SK-N-SH (cell line): ENCODE results near the gene CHEK2. TPM values are rescaled to one million over a fixed set of nuclear protein-coding genes. Genes with fewer than 3 reads are reported as not detected.
A peak's percentile ranks its signal among the peaks of the same experiment; 100 is the strongest.

Experiments used
- CTCF ChIA-PET: fragments of 300-600, 350-600 bp; formaldehyde crosslinking; extraction: SDS; loops from one replicate; lab custom pipeline; 2021; lab: Yijun Ruan, JAX
- POLR2A ChIA-PET: fragments of 350-600 bp; sonication (Branson Sonifier 250); formaldehyde crosslinking; extraction: SDS; loops from one replicate; lab custom pipeline; 2020; ENCODE audit warnings: antibody characterized with exemption, inconsistent platforms; lab: Yijun Ruan, JAX
- DNase-seq: peaks from one replicate; pipeline ENCODE4 v3.0.0; 2012
- H2AFZ ChIP-seq: fragments of 200-600 bp; sonication (generic); 2 replicates; pipeline ENCODE4 v1.8.1; 2016; ENCODE audit warnings: antibody characterized with exemption, mild to moderate bottlenecking, low read depth
- H3F3A ChIP-seq: fragments of 200-600 bp; sonication (generic); replicated peaks from 2 replicates; pipeline ENCODE3; 2016; ENCODE audit warnings: antibody characterized with exemption, mild to moderate bottlenecking; ENCODE audit not compliant: insufficient read depth
- H3K27ac ChIP-seq, 2 experiments: fragments of 200-500 bp in 1 of 2; fragments of 200-600 bp in 1 of 2; sonication (Bioruptor generic) in 1 of 2; sonication (generic), shearing (Covaris generic) in 1 of 2; 2 replicates each; pipeline versions ENCODE4 v1.5.1 to v1.6.1; 2014 to 2016; ENCODE audit warnings: low read depth in 2 of 2, inconsistent platforms in 1 of 2, low read length in 1 of 2, mild to moderate bottlenecking in 1 of 2, mixed read lengths in 1 of 2
- H3K27me3 ChIP-seq: fragments of 200-600 bp; sonication (generic), shearing (Covaris generic); 2 replicates; pipeline ENCODE4 v1.6.1; 2016; ENCODE audit warnings: mixed run types; ENCODE audit not compliant: insufficient read depth
- H3K36me3 ChIP-seq, 2 experiments: fragments of 200-500 bp in 1 of 2; fragments of 200-600 bp in 1 of 2; sonication (Bioruptor generic) in 1 of 2; sonication (generic) in 1 of 2; replicated peaks in 1 of 2; 2 replicates each; pipeline versions ENCODE3 to v1.5.1; 2014 to 2016; ENCODE audit warnings: low read length in 1 of 2, mild to moderate bottlenecking in 1 of 2; ENCODE audit not compliant: insufficient read depth in 2 of 2, control insufficient read depth in 1 of 2
- H3K4me1 ChIP-seq, 2 experiments: fragments of 200-500 bp in 1 of 2; fragments of 200-600 bp in 1 of 2; sonication (Bioruptor generic) in 1 of 2; sonication (generic), shearing (Covaris generic) in 1 of 2; 2 replicates each; pipeline versions ENCODE4 v1.5.1 to v1.6.1; 2014 to 2016; ENCODE audit warnings: low read depth in 1 of 2, low read length in 1 of 2, mixed run types in 1 of 2; ENCODE audit not compliant: insufficient read depth in 2 of 2, control insufficient read depth in 1 of 2
- H3K4me2 ChIP-seq: fragments of 200-600 bp; sonication (generic), shearing (Covaris generic); 2 replicates; pipeline ENCODE4 v1.6.1; 2017; ENCODE audit warnings: mixed run types
- H3K4me3 ChIP-seq, 2 experiments: fragments of 200-500 bp in 1 of 2; fragments of 200-600 bp in 1 of 2; sonication (Bioruptor generic) in 1 of 2; sonication (generic), shearing (Covaris generic) in 1 of 2; 2 replicates each; pipeline versions ENCODE4 v1.5.1 to v1.8.1; 2014 to 2016; ENCODE audit warnings: low read depth in 2 of 2, inconsistent platforms in 1 of 2, low read length in 1 of 2, mild to moderate bottlenecking in 1 of 2, mixed read lengths in 1 of 2, moderate library complexity in 1 of 2
- H3K79me2 ChIP-seq: fragments of 200-600 bp; sonication (generic); 2 replicates; pipeline ENCODE4 v1.8.1; 2017; ENCODE audit warnings: mild to moderate bottlenecking; ENCODE audit not compliant: insufficient read depth
- H3K9ac ChIP-seq: fragments of 200-600 bp; sonication (generic); 2 replicates; pipeline ENCODE4 v1.6.1; 2017; ENCODE audit warnings: mixed run types
- H3K9me2 ChIP-seq: fragments of 200-600 bp; sonication (generic); 2 replicates; pipeline ENCODE4 v1.6.1; 2017; ENCODE audit warnings: mixed run types
- H3K9me3 ChIP-seq: fragments of 200-600 bp; sonication (generic); 2 replicates; pipeline ENCODE4 v1.6.1; 2017; ENCODE audit warnings: mixed run types, mild to moderate bottlenecking, moderate library complexity
- H4K20me1 ChIP-seq: fragments of 200-600 bp; sonication (generic); 2 replicates; pipeline ENCODE4 v1.6.1; 2017; ENCODE audit warnings: mild to moderate bottlenecking, mixed run types; ENCODE audit not compliant: insufficient read depth
- CHD2 ChIP-seq: fragments of 150-350 bp; IDR thresholded peaks from 2 replicates; pipeline ENCODE4 v1.6.1; 2018; ENCODE audit warnings: low read length; ENCODE audit not compliant: partially characterized antibody
- ELF1 ChIP-seq: IDR thresholded peaks from 2 replicates; pipeline ENCODE4 v1.4.0; 2012
- EP300 ChIP-seq, 2 experiments: IDR thresholded peaks; 2 replicates each; pipeline versions ENCODE4 v1.4.0 to v1.6.1; 2012; ENCODE audit warnings: borderline replicate concordance in 1 of 2, low read depth in 1 of 2, low read length in 1 of 2
- EZH2phosphoT487 ChIP-seq: fragments of 200-600 bp; sonication (generic); IDR thresholded peaks from 2 replicates; pipeline ENCODE4 v1.6.1; 2017; ENCODE audit warnings: low read depth, mixed run types, mild to moderate bottlenecking, antibody characterized with exemption, moderate library complexity, borderline replicate concordance
- FOSL2 ChIP-seq: IDR thresholded peaks from 2 replicates; pipeline ENCODE4 v1.4.0; 2012; ENCODE audit warnings: low read depth, mild to moderate bottlenecking, moderate library complexity, borderline replicate concordance
- FOXM1 ChIP-seq: IDR thresholded peaks from 2 replicates; pipeline ENCODE4 v1.4.0; 2012; ENCODE audit warnings: low read depth, mild to moderate bottlenecking
- GATA2 ChIP-seq: sonication (generic); formaldehyde crosslinking; IDR thresholded peaks from 2 replicates; pipeline ENCODE4 v1.5.0; 2020; ENCODE audit warnings: mild to moderate bottlenecking, missing genetic modification reagents
- MAX ChIP-seq: IDR thresholded peaks from 2 replicates; pipeline ENCODE4 v1.4.0; 2012; ENCODE audit warnings: low read depth
- NRF1 ChIP-seq: IDR thresholded peaks from 2 replicates; pipeline ENCODE4 v1.6.1; 2012; ENCODE audit warnings: low read depth, mild to moderate bottlenecking, low read length
- PBX3 ChIP-seq: IDR thresholded peaks from 2 replicates; pipeline ENCODE4; 2012
- RAD21 ChIP-seq: IDR thresholded peaks from 2 replicates; pipeline ENCODE4 v1.6.1; 2012; ENCODE audit warnings: mild to moderate bottlenecking, low read length
- REST ChIP-seq: IDR thresholded peaks from 2 replicates; pipeline ENCODE4 v1.6.1; 2012; ENCODE audit warnings: mild to moderate bottlenecking, low read depth, low read length, moderate library complexity
- RFX5 ChIP-seq: IDR thresholded peaks from 2 replicates; pipeline ENCODE4 v1.6.1; 2012; ENCODE audit warnings: mild to moderate bottlenecking, improper control_type of control experiment, low read length
- TAF1 ChIP-seq: IDR thresholded peaks from 2 replicates; pipeline ENCODE4 v1.6.1; 2012; ENCODE audit warnings: low read depth, mild to moderate bottlenecking, low read length, moderate library complexity, borderline replicate concordance
- TEAD4 ChIP-seq: IDR thresholded peaks from 2 replicates; pipeline ENCODE4 v1.4.0; 2012; ENCODE audit warnings: mild to moderate bottlenecking, borderline replicate concordance; ENCODE audit not compliant: insufficient read depth
- USF1 ChIP-seq: IDR thresholded peaks from 2 replicates; pipeline ENCODE4 v1.4.0; 2012; ENCODE audit warnings: low read depth, borderline replicate concordance
- USF2 ChIP-seq: fragments of 150-350 bp; IDR thresholded peaks from 2 replicates; pipeline ENCODE4 v1.6.1; 2017; ENCODE audit warnings: antibody characterized with exemption, low read length, low read depth, borderline replicate concordance
- ZBTB33 ChIP-seq: IDR thresholded peaks from 2 replicates; pipeline ENCODE4 v1.4.0; 2012; ENCODE audit warnings: low read depth, borderline replicate concordance
- WGBS: methylation state at CpG from one replicate; pipeline ENCODE4 v1.1.6; 2017; ENCODE audit warnings: low lambda C conversion rate; 5-methylcytosine and 5-hydroxymethylcytosine counted together
- polyA plus RNA-seq, 3 experiments: library from polyadenylated mRNA; depleted of rRNA; stranded (reverse); fragments of >200 nt; gene quantifications; 2 replicates each; pipeline ENCODE4 v1.2.3, GENCODE V29; 2012

The CHEK2 gene
- polyA plus RNA-seq, 1 of the 3 experiments (the other 2 are of a cell fraction): 12.0 TPM

- TF ChIP-seq RFX5: peak; percentile 60
Observed at GRCh38 chr22:28741785-28742561, at the start of gene CHEK2, which contains the start of gene HSCB (continued).

- peaks cover 25% of the 10 kb centered on the region for H4K20me1 ChIP-seq
- ChIA-PET POLR2A (interaction anchor here (0.7 kb wide), 1 partner anchor 35 kb away, joined by 3 read pairs; no protein-coding TSS in a partner anchor), CTCF (interaction anchor here (0.6 to 1.8 kb wide), 4 partner anchors 12 to 249 kb away, joined by 3 to 7 read pairs (median 4); no protein-coding TSS in a partner anchor)
- no peaks in the 10 kb centered on the region for H3K9me3 ChIP-seq
- H3K4me1 ChIP-seq: no peaks in the 10 kb centered on the region; a peak in 1 of 4 replicates
- no peak overlapping the region for H3K9ac ChIP-seq
- no peaks in the 10 kb centered on the region for H3K27me3 ChIP-seq
- H2AFZ ChIP-seq: no peak overlapping the region
- H3K9me2 ChIP-seq: no peaks in the 10 kb centered on the region
- no peak overlapping the region for H3K4me2 ChIP-seq
- H3F3A ChIP-seq: peaks cover 53% of the 10 kb centered on the region
- no peak for DNase-seq
- TF ChIP-seq ZBTB33: no peak
- no peak for TF ChIP-seq FOSL2
- no peak for TF ChIP-seq EZH2phosphoT487
- no peak for TF ChIP-seq REST
- TF ChIP-seq RFX5: no peak
- TF ChIP-seq ELF1: no peak
- no peak for TF ChIP-seq EP300 (IDR thresholded peaks at IDR 0.05; ENCODE audit: borderline replicate concordance in 1 of 2, low read depth in 1 of 2, low read length in 1 of 2)
- no peak for TF ChIP-seq NRF1
- no peak for TF ChIP-seq USF2
- no peak for TF ChIP-seq RAD21
- no peak for TF ChIP-seq TAF1
- TF ChIP-seq USF1: no peak
- no peak for TF ChIP-seq TEAD4
- TF ChIP-seq GATA2: no peak
- no peak for TF ChIP-seq MAX
- TF ChIP-seq CHD2: no peak
- no peak for TF ChIP-seq FOXM1
- TF ChIP-seq PBX3: no peak
- WGBS: 100% methylated on average over 5 of the region's 5 CpGs
- no peak overlapping the region for H3K27ac ChIP-seq
- peaks cover 53 to 54% of the 10 kb centered on the region in 2 experiments for H3K36me3 ChIP-seq
- H3K79me2 ChIP-seq: peaks cover 29% of the 10 kb centered on the region
- no peak overlapping the region for H3K4me3 ChIP-seq
Observed at GRCh38 chr22:28791124-28791523, 49.5 kb upstream of the CHEK2 start.
